ENCODE results near the gene ING3.

The ING3 gene

DNA sequence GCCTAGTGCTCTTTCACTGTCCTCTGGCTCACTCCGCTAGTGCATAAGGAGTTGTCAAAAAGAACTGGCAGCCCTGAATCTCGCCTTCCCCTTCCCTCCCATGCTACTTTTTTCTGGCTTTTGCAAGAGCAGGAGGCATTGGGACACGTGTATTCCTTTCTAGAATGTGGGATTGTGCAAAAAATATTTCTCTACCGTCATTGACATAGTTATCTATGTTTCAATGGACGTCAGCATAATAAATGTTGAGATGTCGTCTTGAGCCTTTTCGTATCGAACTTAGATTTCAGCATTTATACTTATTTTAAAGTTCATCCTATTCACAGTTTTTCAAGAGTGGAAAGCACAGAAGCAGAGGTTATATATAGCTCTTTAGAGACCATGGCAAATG is 727 bp downstream of the ING3 start:
- Histone ChIP-seq H3K36me3 (ENCODE audit: control insufficient read depth, insufficient read depth, low read length) (peaks cover 20% of the 10 kb centered on the region), H3K4me3 (ENCODE audit: extremely low read depth, insufficient read depth, low read length, poor library complexity, severe bottlenecking) (peak overlapping the region; percentile 50), H3K9me3 (ENCODE audit: control insufficient read depth, low read length) (no peaks in the 10 kb centered on the region), H3K4me1 (ENCODE audit: control insufficient read depth, insufficient read depth, low read length, poor library complexity, severe bottlenecking) (no peaks in the 10 kb centered on the region), H3K27ac (ENCODE audit: low read depth, low read length, severe bottlenecking) (peak overlapping the region; percentile 100)
- 0% methylated on average over 2 of the region's 8 CpGs; no CpG with 5 or more reads in 1 of the 2 experiments for WGBS, 2 experiments (ENCODE audit: insufficient coverage in 2 of 2)

DNA sequence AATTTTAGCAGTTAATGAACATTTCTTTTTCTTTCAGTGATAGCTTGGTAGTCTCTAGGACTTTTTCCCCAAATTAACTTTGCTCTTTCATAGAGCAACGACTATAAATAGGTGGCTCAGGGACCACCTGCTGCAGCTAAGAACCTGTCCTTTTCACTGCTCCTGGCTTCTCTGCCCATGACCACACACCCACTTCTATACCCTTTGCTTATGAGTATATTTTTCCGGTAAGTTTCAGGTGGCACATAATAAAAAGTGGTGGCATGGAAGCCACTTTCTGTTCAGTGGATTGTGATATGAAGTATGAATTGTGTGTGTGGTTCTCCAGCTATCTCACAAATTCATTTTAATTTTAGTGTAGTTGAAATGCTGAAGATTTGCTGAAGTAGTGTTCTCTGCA is 1.2 kb downstream of the ING3 start:
- no peak overlapping the region for H3K4me3 ChIP-seq (ENCODE audit: extremely low read depth, insufficient read depth, low read length, poor library complexity, severe bottlenecking)
- no peaks in the 10 kb centered on the region for H3K9me3 ChIP-seq (ENCODE audit: control insufficient read depth, low read length)
- 83% methylated on average over 1 of the region's 2 CpGs; no CpG with 5 or more reads in 1 of the 2 experiments for WGBS, 2 experiments (ENCODE audit: insufficient coverage in 2 of 2)
- H3K27ac ChIP-seq (ENCODE audit: low read depth, low read length, severe bottlenecking): no peak overlapping the region
- H3K36me3 ChIP-seq (ENCODE audit: control insufficient read depth, insufficient read depth, low read length): peaks cover 22% of the 10 kb centered on the region
- no peaks in the 10 kb centered on the region for H3K4me1 ChIP-seq (ENCODE audit: control insufficient read depth, insufficient read depth, low read length, poor library complexity, severe bottlenecking)

- no peak overlapping the region for H3K27ac ChIP-seq (ENCODE audit: low read depth, low read length, severe bottlenecking)
- no peak overlapping the region for H3K4me3 ChIP-seq (ENCODE audit: extremely low read depth, insufficient read depth, low read length, poor library complexity, severe bottlenecking)
- H3K4me1 ChIP-seq (ENCODE audit: control insufficient read depth, insufficient read depth, low read length, poor library complexity, severe bottlenecking): no peaks in the 10 kb centered on the region
- WGBS, 2 experiments (ENCODE audit: insufficient coverage in 2 of 2): no CpG with 5 or more reads among the region's 3 CpGs
- H3K36me3 ChIP-seq (ENCODE audit: control insufficient read depth, insufficient read depth, low read length): peaks cover 26% of the 10 kb centered on the region
- H3K9me3 ChIP-seq (ENCODE audit: control insufficient read depth, low read length): no peaks in the 10 kb centered on the region
Measured at GRCh38 chr7:120955577-120956149, 5.1 kb downstream of the ING3 start.

- Histone ChIP-seq H3K4me3 (ENCODE audit: extremely low read depth, insufficient read depth, low read length, poor library complexity, severe bottlenecking) (no peak overlapping the region), H3K9me3 (ENCODE audit: control insufficient read depth, low read length) (no peaks in the 10 kb centered on the region), H3K36me3 (ENCODE audit: control insufficient read depth, insufficient read depth, low read length) (peaks cover 20% of the 10 kb centered on the region), H3K4me1 (ENCODE audit: control insufficient read depth, insufficient read depth, low read length, poor library complexity, severe bottlenecking) (no peaks in the 10 kb centered on the region), H3K27ac (ENCODE audit: low read depth, low read length, severe bottlenecking) (no peak overlapping the region)
- WGBS, 2 experiments (ENCODE audit: insufficient coverage in 2 of 2): 89 to 93% methylated on average over 6 to 7 of the region's 8 CpGs
Measured at GRCh38 chr7:120959929-120960484, 9.4 kb downstream of the ING3 start.

DNA sequence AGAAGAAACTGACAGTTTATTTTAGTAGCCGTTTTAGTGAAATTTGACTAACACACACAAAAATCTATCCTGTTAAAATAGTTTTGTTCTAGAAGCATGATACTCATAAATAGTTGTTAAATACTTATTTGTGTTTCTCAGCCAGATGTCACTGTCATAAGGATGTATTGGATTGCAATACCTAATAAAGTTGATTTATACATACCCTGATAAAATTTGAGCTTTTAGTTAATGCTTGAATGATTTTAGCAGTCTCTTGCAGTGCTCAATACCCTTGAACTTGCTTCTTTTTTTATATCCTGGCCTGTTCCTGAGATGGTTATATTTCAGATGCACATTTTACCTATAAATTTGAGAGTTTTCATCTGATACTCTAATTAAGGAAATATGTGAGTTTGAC is 10.1 kb downstream of the ING3 start:
- WGBS, 2 experiments (ENCODE audit: insufficient coverage in 2 of 2): no CpG with 5 or more reads among the region's 1 CpG
- Histone ChIP-seq H3K36me3 (ENCODE audit: control insufficient read depth, insufficient read depth, low read length) (peaks cover 20% of the 10 kb centered on the region), H3K9me3 (ENCODE audit: control insufficient read depth, low read length) (no peaks in the 10 kb centered on the region), H3K4me1 (ENCODE audit: control insufficient read depth, insufficient read depth, low read length, poor library complexity, severe bottlenecking) (no peaks in the 10 kb centered on the region), H3K4me3 (ENCODE audit: extremely low read depth, insufficient read depth, low read length, poor library complexity, severe bottlenecking) (no peak overlapping the region), H3K27ac (ENCODE audit: low read depth, low read length, severe bottlenecking) (no peak overlapping the region)

GRCh38 chr7:120961638-120962173 is 11.1 kb downstream of the ING3 start:
- no CpG with 5 or more reads among the region's 1 CpG for WGBS, 2 experiments (ENCODE audit: insufficient coverage in 2 of 2)
- Histone ChIP-seq H3K36me3 (ENCODE audit: control insufficient read depth, insufficient read depth, low read length) (peaks cover 25% of the 10 kb centered on the region), H3K9me3 (ENCODE audit: control insufficient read depth, low read length) (no peaks in the 10 kb centered on the region), H3K4me3 (ENCODE audit: extremely low read depth, insufficient read depth, low read length, poor library complexity, severe bottlenecking) (no peak overlapping the region), H3K4me1 (ENCODE audit: control insufficient read depth, insufficient read depth, low read length, poor library complexity, severe bottlenecking) (no peaks in the 10 kb centered on the region), H3K27ac (ENCODE audit: low read depth, low read length, severe bottlenecking) (no peak overlapping the region)

GRCh38 chr7:120964088-120964487 is 13.5 kb downstream of the ING3 start:
- H3K9me3 ChIP-seq (ENCODE audit: control insufficient read depth, low read length): no peaks in the 10 kb centered on the region
- peaks cover 35% of the 10 kb centered on the region for H3K36me3 ChIP-seq (ENCODE audit: control insufficient read depth, insufficient read depth, low read length)
- H3K27ac ChIP-seq (ENCODE audit: low read depth, low read length, severe bottlenecking): no peak overlapping the region
- WGBS, 2 experiments (ENCODE audit: insufficient coverage in 2 of 2): no CpG with 5 or more reads among the region's 1 CpG
- no peak overlapping the region for H3K4me3 ChIP-seq (ENCODE audit: extremely low read depth, insufficient read depth, low read length, poor library complexity, severe bottlenecking)
- no peaks in the 10 kb centered on the region for H3K4me1 ChIP-seq (ENCODE audit: control insufficient read depth, insufficient read depth, low read length, poor library complexity, severe bottlenecking)

GRCh38 chr7:120966961-120967360 is 16.4 kb downstream of the ING3 start:
- Histone ChIP-seq H3K36me3 (ENCODE audit: control insufficient read depth, insufficient read depth, low read length) (peaks cover 48% of the 10 kb centered on the region), H3K9me3 (ENCODE audit: control insufficient read depth, low read length) (no peaks in the 10 kb centered on the region), H3K4me1 (ENCODE audit: control insufficient read depth, insufficient read depth, low read length, poor library complexity, severe bottlenecking) (no peaks in the 10 kb centered on the region), H3K27ac (ENCODE audit: low read depth, low read length, severe bottlenecking) (no peak overlapping the region), H3K4me3 (ENCODE audit: extremely low read depth, insufficient read depth, low read length, poor library complexity, severe bottlenecking) (no peak overlapping the region)

GRCh38 chr7:120973849-120974248 is 23.3 kb downstream of the ING3 start:
- Histone ChIP-seq H3K36me3 (ENCODE audit: control insufficient read depth, insufficient read depth, low read length) (peaks cover 29% of the 10 kb centered on the region), H3K4me1 (ENCODE audit: control insufficient read depth, insufficient read depth, low read length, poor library complexity, severe bottlenecking) (no peaks in the 10 kb centered on the region), H3K27ac (ENCODE audit: low read depth, low read length, severe bottlenecking) (no peak overlapping the region), H3K4me3 (ENCODE audit: extremely low read depth, insufficient read depth, low read length, poor library complexity, severe bottlenecking) (no peak overlapping the region), H3K9me3 (ENCODE audit: control insufficient read depth, low read length) (no peaks in the 10 kb centered on the region)
- no CpG with 5 or more reads among the region's 1 CpG for WGBS, 2 experiments (ENCODE audit: insufficient coverage in 2 of 2)

DNA sequence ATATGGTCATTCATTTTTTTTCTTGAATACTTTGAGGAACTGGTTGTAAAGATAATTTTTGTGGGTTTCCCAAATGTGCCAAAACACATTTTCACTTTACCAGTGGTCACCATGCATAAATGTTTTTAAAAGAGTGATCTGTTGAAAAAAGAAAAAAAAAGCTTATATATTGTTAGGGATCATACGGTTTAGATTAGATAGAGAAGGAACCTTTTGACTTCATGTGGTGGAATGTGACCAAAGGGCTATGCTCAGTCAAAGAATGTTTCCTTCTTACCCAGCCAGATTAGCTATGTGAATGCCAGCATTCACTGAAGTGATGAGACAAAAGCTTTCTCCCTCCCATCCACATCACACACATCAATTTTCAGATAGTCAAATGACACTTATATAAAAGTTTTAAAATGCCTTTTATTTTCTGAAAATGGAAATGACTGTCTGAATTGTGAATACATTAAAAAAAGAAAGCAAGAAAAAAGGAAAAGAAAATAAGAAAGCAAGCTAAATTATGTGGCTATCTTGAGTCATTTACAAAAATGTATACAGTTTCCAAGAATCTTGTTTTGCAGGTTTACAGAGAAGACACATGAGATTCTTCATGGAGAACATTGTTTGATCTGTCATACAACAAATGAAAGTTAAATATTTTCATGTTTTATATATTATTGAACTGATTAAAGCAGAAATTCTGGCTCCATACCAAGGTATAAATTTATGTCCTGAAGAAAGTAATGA is 29.4 kb downstream of the ING3 start:
- no peaks in the 10 kb centered on the region for H3K9me3 ChIP-seq (ENCODE audit: control insufficient read depth, low read length)
- WGBS, 2 experiments (ENCODE audit: insufficient coverage in 2 of 2): 45% methylated on average over 1 of the region's 1 CpG; no CpG with 5 or more reads in 1 of the 2 experiments
- no peak overlapping the region for H3K27ac ChIP-seq (ENCODE audit: low read depth, low read length, severe bottlenecking)
- H3K36me3 ChIP-seq (ENCODE audit: control insufficient read depth, insufficient read depth, low read length): peaks cover 4% of the 10 kb centered on the region
- H3K4me3 ChIP-seq (ENCODE audit: extremely low read depth, insufficient read depth, low read length, poor library complexity, severe bottlenecking): no peak overlapping the region
- no peaks in the 10 kb centered on the region for H3K4me1 ChIP-seq (ENCODE audit: control insufficient read depth, insufficient read depth, low read length, poor library complexity, severe bottlenecking)

DNA sequence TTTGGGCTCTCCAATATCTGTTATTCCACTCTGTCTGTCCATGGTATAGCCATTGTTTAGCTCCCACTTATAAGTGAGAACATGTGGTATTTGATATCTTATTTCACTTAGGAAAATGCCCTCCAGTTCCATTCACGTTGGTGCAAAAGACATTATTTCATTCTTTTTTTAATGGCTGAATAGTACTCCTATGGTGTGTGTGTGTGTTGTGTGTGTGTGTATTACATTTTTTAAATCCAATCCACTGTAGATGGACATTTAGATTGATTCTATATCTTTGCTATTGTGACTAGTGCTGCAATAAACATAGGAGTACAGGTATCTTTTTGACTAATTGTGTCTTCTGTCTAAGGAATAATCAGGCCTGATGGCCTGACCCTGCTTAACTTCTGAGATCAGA is 30.5 kb downstream of the ING3 start:
- Histone ChIP-seq H3K4me3 (ENCODE audit: extremely low read depth, insufficient read depth, low read length, poor library complexity, severe bottlenecking) (no peak overlapping the region), H3K4me1 (ENCODE audit: control insufficient read depth, insufficient read depth, low read length, poor library complexity, severe bottlenecking) (no peaks in the 10 kb centered on the region), H3K9me3 (ENCODE audit: control insufficient read depth, low read length) (no peaks in the 10 kb centered on the region), H3K27ac (ENCODE audit: low read depth, low read length, severe bottlenecking) (no peak overlapping the region), H3K36me3 (ENCODE audit: control insufficient read depth, insufficient read depth, low read length) (no peaks in the 10 kb centered on the region)
- WGBS, 2 experiments (ENCODE audit: insufficient coverage in 2 of 2): no CpG with 5 or more reads among the region's 1 CpG
